CD4-positive, alpha-beta T cell treated with Interleukin-4 for 4 hours (primary cell): ENCODE data around the gene BOC.

Experiments used
- DNase-seq: peaks from one replicate; pipeline ENCODE4 v3.0.0-alpha.2; 2020

Gene BOC

DNA sequence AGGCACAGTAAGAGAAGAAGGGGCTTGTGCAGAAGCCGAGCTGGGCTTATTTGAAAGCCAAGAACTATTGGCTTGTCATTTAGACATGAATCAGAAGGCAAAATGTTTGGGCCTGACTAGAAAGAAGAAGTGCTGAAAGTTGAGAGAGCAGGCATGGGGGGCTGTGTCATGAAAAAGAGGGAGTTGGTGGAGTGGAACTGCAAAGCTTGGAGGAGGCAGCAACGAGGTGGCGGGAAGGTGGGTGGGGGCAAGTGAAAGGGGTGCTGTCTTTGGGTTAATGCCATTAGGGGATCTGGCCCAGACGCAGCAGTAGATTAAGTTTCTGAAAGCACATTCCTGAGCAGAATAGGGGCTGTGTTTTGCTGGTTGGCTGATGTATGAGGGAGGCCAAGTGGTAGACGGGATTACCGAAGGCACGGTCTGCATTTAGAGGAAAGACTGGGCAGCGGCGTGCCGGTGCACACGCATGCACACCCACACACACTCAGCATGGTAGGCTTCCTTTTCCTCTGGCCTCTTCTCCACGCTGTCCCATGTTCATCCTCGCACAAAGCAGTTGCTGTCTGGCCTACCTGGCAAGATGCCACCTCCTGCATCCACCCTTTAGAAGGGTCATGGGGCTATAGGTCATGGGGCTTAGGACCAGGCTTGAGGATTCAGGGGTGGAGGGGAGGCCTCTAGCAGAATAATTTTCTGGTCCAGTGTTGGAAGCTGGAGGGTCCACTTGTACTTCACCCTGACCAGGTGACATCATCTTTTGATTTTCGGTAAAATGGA lies 43.0 kb downstream of the BOC start:
- no peak for DNase-seq

DNA sequence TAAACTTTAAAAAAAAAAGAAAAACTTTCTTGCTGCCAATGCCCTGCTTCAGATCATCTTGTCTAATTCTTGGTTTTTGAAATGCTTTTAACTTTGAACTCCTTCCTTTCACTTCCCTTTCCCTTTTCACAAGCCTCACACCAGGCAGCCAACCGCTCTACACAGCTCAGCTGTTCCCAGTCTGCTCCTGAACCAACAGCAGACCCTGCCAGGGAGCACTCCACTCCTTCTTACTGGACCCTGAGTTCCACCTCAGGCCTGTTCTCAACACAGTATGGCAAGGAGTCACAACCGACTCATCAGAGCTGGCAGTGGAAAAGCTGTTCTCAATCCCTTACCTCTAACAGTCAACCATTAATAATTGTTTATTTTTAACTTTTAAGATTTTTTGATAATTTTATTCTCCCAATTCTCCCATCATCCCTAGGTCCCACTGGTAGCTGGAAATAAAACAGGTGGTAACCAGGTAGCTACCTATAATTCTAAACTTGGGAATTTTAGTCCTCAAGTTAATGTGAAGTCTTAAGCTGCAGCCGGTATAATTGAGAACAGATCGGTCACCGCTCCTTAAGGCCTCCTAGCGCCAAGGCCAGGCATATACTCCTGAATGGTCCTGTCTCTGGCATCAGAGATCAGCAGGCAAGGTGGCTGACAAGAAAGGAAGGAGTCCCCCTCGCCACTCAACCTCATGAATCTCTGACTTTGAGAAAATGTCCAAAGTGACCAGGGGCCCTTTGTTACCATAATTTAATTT lies 43.9 kb downstream of the BOC start:
- DNase-seq = no peak

DNA sequence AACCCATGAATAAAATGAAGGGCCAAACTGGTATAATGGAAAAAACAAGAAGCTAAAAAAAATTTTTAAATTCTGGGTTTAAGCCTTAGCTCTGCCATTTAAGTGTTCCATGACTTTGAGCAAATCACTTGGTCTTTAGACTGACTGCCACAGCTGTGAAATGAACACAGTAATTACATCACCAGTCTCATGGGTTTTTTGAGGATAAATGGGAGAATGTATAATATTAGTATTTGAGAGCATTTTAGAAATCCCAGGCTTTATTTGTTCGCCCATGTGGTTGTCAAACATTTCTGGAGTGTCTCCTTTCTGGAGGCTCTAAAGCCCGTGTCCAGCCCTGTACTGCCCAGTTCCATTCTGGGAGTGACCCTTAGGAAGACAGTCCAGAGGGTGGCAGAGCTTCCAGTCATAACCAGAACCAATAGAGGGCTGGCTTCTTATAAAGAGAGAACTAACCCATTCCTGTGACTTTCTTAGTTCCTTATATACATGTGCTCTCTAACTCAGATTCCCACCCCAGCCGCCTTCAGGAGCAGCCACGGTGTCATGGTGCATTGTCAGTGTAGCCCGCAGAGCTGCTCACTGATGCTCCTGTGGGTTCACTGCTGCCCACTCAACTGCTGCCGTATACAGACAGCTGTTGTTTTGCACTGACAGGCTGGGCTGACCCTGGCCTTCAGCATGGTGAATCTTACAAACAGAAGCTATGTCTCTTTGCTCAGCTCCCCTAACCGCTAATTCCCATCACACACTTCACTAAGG lies 44.7 kb downstream of the BOC start:
- no peak for DNase-seq

DNA sequence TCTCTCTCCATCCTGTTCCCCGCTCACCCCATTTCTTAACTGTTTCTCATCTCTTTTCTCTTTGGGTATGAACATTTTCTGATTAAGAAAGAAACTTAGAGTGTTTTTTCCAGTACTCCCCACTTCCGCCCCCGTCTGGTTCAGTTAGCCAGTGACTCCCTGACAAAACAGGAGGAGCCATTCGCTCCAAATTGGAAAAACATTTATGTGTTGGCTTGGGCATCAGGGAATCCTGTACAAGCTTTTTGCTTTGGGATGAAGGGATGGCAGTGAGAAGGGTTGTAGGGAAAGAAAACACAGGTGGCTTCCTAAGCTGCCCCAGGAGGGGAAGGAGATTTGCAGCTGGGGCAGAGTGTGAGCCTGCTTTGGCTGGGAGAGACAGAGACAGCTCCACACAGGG lies 47.0 kb downstream of the BOC start:
- no peak for DNase-seq

DNA sequence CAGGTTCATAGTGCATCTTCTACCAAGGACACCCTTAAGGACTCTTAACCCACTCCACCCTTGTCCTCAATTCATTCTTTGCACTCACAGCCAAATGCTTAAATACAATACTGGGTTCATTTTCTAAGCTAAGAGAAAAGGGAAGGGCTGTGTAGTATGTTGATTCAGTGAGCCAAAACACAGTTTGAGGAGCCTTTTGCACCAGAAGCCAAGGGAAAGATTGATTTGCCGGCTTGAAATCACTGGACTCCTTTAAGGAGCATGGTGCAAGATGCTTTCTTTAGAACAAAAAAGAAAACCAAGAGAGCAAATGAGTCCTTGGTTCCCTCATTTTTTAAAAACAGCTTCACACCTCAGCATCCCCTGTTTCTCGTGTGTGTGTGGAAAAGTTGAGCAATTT lies 47.8 kb downstream of the BOC start:
- DNase-seq = no peak

DNA sequence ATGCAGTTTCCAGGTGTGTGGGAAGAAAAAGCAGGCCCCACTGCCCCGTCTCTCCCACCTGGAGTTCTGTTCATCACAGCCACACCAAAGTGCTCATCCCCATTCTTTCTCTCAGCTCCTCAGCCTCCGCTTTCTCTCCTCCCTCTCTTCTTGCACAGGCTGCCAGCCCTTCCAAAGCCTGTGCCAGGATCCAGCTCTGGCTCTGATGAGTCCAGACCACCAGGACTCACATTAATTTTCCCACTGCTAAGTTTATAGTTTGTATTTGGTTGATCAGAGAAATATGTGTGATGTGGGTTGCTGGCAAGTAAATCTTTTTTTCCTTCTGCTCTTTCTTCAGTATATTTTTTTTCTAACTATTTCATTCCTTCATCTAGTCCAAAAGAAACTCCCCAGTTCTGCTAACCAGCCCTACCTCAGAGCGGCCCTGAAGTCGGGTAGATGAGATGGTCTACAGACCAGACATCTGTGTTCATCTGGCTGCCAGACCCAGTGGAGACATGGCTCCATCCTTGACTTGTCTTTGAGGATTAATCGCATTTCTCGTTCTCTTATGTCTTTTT lies 49.8 kb downstream of the BOC start:
- no peak for DNase-seq

DNA sequence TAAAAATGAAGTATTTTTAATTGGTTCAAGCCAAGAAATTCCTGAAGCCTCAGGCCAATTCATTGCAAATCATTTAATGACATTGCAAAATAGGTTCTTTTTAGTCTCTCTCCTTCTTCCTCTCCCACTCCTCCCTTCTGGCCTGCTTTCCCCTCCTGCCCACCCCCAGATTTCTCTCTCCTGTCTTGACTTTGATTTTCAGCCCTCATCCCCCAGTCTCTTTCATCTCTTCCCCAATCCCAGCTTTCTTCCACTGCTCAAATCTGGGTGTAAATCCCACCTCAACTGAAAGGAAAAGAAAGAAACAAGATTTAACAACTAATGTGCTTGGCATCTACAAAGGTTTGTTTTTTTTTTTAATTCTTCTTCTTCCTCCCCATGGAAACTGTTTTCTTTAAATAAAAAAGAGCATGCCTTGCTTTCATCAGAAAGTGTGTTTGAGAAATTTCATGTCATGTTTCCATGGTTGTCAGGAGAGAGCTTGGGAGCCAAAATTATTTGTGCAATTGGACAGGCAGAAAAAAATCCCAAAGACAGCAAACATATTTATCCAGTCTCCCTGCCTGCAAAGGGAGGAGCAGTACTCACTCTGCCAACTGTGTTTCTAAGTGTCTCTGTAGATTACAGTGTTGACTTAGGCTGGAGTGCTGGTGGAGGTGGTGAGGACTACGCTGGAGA lies 50.4 kb downstream of the BOC start:
- DNase-seq = no peak

DNA sequence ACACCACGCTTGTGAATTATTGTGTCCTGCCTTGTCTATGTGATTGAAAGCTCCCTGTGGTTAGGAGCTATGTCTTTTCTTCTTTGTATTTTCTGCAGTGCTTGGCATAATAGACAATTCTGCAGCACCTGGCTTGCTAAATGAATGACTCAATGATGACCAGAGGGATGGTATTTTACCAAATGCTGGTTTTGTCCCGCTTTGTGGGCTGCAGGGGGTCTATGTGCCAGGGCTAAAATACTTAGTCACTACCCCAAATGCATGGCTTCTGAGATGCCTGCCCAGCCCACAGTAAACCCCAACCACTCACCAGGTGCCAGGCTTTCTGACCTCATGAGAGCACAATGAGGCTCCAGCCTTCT lies 50.9 kb downstream of the BOC start:
- no peak for DNase-seq

DNA sequence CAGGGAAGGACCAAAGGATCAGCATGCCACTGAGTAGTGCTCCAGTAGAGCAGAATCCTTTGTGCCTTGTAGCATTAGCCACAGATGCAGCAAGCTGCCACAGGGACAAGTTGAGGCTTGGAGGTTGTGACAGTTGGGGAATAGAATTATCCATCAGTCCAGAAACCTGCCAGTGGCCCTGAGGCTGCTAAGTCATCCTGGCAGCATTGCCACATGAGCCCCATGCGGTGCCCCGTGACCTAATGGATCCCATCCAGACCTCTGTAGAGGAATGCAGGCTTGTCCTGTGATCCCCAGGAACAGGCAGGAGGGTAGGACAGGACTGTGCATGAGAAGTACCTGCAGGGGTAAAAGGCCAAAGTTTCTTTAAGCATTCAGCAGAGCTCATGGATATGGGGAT lies 51.7 kb downstream of the BOC start:
- DNase-seq = no peak

DNA sequence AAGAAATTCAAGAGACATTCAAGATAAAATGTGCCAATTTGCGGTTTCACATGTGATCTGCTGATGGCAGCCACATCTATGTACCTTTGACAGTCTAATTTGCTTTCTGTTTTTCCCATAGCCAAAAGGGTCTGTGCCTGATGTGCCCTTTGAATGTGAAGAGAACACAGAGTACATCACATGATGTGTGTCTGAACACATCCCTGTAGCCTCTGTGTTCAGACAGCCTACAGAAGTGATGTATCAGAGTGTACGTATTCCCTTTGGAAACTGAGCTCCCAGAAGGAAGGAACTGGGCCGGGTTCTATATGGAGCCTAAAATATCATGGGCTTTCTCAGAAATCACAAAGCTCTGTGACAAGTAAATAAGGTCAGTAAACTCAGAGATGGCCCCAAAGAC lies 52.4 kb downstream of the BOC start:
- DNase-seq = no peak

DNA sequence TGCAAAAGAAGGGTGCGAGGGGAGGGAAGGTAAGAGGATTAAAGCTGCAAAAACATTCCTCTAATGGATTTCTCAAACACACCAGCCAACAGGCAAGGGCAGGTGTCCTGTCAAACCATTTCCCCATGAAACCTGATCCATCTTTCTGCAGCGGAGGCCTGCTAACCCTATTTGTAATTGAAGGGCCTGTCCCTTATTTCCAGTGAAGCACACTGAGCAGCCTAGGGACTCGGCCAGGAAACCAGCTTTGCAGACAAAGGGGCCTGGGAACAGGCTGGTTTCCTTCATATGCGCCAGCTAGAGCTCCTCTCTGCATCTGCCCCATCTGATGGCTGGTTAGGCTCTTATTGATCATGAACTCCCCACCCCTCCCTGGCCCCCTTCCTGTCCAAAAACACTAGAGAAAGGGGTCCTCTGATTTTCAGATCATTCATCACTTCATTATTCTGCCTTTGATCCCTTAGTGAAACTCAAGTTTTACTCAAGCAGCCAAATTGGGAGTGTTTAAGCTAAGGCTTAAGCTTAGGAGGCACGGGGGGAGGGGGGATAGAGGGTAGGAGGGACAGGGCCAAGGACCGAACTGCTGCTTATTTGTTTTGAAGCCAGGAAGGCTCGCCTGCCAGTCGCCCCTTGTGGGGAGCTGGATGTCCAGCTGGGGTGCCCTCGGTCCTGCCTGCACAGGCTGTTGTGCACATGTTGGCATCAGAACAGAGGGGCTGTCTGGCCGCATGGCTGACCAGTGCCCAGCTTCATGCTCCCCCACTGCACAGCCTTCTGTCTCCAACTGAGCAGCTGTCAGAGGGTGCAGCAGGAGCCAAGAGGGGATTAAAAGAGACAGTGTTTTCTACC lies 53.1 kb downstream of the BOC start:
- DNase-seq = no peak

DNA sequence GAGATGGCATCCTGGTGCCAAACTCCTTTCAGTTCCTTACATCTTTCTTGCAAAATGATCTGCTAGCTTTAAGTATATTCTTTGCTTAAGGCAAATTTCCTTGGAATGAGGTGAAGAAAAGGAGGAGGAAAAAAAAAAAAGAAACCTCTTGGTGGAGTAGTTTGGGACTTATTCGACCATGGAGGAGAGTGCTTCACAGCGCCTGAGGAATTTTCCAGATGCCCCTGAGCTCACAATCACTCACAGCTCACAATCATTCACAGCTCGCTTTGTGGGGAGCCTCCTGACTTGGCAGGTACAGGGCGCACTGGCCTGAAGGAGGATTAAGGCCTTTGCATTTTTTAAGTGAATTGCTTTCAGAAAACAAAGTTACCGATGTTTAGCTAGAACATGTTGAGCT lies 53.9 kb downstream of the BOC start:
- no peak for DNase-seq

DNA sequence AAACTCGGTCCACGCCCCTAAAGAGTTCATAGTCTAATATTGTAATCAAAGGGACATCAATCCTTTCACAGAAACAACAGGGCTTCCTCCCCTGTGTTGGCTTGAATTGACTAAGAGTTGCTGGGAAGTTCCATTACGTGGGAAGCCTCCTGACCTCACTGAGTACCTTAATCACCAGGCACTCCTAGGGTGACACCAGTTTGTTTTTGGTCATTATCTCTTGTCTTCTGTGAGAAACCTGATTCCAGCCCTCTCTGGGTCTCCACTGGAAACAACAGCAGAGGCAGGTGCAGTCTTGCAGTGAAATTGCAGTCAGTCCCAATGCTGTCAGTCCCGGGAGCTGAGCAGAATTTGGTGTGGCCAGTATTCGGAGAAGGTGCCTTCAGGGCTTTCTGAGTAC lies 55.4 kb downstream of the BOC start:
- DNase-seq = no peak

DNA sequence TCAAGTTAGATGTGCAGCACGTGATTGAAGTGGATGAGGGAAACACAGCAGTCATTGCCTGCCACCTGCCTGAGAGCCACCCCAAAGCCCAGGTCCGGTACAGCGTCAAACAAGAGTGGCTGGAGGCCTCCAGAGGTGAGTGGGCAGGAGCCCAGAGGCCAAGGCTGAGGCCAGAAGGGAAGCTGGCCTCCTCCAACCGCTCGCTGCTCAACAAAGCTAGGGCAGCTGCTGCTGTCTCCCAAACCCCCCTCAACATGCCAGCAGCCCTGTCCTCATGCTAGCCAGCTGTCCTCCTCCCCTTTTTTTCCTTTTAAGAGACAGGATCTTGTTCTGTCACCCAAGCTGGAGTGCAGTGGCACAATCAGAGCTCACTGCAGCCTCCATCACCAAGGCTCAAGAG lies 57.0 kb downstream of the BOC start:
- DNase-seq = no peak

DNA sequence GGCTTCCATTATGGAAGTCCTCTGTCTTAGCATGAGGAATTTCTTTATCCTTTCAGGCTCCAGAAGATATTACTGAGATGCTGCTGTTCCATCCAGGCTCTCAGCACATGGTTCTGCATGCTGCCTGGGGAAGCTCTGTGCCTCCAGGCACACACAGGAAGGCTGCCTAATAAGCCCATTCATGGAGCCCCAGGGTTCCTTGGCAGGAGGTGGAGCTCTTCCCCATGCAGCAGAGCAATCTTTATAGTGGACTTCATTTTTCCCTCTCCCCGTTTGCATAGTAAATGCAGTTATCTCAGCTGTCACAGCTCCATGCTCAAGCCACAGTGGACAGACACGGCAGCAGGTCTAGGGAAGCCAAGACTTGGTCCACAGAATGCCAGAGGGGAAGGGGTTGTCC lies 57.6 kb downstream of the BOC start:
- DNase-seq = no peak

DNA sequence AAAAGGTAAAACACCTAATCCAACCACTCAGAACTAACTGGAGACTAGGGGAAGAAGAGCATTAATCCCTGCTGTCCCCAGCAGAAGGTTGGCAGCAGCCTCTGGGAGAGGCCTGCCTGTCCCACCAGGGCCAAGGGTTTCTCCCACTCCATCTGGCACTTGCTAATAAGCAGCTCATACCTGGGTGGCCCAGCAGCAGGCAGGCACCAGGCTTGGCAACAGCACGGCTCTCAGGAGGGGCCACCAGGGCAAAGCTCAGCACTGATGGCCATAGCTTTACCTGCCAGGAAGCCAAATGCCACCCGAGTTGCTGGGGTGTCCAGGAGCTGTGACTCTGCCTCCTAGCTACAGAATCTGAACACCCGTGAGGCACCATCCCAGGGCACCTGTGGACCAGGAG lies 58.3 kb downstream of the BOC start:
- DNase-seq = no peak

DNA sequence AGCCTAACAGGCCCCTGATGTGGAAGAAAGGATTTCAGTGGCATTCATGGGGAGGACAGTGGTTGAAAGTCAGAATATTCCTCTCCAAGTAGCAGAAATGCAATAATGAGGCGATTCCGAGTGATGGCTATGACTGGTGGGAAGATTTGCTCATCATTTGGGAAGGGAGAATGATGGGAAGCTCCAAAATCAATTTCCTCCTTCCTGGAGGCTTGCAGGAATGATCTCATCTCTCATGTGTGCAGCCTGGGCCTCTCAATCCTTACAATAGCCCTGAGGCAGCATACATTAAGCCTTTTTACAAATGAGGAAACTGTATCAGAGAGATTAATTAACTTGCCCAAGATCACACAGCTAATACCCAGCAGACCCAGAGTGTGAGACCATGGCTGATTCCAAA lies 58.7 kb downstream of the BOC start:
- DNase-seq = no peak

DNA sequence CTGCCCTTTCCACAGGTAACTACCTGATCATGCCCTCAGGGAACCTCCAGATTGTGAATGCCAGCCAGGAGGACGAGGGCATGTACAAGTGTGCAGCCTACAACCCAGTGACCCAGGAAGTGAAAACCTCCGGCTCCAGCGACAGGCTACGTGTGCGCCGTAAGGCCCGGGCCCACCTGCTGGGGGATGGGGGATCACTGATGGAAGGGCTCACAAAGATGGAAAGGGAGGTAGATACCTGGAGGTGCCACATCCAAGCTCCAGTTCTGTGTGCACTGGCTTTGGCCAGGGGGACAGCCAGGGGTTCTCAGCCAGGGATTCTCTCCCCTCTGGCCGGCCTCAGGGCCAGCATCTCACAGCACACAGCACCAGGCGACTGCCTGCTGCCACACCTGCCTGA lies 59.4 kb downstream of the BOC start:
- DNase-seq = no peak

DNA sequence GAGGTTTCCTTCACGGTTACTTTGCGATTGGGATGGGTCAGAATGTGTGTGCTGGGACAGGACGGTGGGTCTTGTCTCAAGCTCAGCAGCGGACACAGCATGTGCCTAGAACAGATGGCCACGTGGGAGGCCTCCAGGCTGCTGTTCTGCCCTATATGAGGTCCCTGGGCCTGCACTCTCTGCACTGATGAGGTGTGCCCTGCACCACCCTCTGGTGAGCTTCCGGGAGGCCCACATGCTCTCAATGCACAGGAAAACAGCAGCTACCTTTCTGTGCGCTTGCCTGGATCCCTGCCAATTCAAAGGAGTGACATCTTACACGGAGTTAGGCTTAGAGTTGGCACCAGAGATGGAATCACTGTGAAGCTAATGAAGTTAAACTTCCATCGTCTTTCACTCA lies 59.8 kb downstream of the BOC start:
- DNase-seq = no peak

DNA sequence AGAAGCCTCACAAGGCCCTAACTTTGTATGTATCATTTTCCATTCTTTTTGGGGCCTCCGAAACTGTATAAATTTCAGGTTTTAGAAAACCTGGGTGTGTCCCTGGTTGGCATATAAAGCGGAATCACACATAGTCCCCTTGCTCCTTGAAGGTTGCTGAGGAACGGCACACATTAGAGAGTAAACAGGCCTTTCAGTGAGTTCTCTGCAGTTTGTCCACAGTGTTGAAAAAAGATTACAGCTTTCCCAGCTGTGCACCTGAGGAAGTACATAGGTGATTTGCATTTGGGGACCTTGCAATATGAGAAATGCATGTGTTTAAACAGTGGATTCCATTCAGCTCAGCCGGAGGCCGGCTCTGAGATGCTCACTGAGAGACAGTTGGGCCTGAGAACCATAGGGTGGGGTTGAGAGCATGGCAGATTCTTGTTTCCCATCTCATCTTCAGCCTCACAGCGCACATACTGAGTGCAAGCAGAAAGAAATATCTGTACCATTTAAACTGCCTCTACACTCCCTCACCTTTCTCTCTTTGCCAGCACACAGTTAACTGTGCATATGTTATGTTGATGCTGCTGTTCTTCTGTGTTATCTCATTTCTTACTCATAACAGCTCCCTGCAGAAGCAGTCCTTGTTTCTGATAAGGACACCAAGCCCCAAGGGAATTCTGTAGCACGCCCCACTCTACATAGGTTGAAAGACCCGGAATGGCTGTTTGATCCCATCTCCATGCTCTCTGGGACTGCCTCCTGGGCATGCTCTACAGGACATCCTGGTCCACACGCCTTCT lies 60.4 kb downstream of the BOC start:
- DNase-seq = no peak

DNA sequence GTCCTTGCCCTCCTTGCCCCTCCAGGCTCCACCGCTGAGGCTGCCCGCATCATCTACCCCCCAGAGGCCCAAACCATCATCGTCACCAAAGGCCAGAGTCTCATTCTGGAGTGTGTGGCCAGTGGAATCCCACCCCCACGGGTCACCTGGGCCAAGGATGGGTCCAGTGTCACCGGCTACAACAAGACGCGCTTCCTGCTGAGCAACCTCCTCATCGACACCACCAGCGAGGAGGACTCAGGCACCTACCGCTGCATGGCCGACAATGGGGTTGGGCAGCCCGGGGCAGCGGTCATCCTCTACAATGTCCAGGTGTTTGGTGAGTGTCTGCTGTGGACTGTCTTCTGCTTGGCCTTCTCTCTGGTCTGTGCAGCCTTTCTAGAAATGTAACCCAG lies 61.0 kb downstream of the BOC start:
- no peak for DNase-seq
